GM12801 (cell line): ENCODE results near the gene CHID1.

Experiments
- TF ChIP-seq, protein P1 (sequence below): IDR thresholded peaks from one replicate; pipeline ENCODE4 v1.5.1; 2011; ENCODE audit warnings: control low read depth; ENCODE audit not compliant: insufficient read length; ENCODE audit errors: extremely low read depth

CHID1 gene

DNA sequence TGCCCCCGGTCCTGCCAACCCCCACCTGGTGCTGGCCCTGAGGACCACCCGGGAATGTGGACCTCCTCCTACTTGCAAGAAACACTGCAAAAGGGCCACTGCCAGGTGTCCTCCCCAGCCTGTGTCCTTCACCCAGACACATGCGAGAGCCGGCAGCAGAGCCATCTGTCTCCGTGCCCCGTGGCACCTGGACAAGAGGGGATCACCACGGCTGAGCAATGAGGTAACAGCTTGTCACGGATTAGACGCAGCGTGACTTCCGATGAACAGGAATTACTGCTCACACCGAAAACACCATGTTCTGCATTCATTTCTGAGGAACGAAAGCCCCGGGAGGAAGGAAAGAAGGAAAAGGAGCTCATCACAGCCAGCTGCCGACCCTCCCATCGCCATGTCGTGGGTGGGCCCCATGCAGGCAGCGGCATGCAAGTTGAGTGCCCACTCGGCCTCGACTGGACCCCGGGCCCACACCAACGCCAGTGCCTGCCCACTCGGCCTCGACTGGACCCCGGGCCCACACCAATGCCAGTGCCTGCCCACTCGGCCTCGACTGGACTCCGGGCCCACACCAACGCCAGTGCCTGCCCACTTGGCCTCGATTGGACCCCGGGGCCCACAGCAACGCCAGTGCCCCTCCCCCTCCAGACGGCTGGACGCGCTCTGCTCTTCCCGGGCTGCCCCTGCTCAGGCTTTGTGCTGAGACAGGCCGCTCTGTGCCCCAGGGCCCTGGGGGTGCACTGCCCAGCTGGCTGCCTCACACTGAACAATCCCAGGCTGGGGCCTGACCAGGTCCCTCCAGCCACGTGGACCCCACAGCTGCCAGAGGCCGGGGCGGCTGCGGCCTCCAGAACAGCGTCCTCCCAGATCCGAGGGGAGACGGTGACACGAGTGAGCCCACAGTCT lies 22.0 kb downstream of the CHID1 start:
- TF ChIP-seq, protein P1, sequence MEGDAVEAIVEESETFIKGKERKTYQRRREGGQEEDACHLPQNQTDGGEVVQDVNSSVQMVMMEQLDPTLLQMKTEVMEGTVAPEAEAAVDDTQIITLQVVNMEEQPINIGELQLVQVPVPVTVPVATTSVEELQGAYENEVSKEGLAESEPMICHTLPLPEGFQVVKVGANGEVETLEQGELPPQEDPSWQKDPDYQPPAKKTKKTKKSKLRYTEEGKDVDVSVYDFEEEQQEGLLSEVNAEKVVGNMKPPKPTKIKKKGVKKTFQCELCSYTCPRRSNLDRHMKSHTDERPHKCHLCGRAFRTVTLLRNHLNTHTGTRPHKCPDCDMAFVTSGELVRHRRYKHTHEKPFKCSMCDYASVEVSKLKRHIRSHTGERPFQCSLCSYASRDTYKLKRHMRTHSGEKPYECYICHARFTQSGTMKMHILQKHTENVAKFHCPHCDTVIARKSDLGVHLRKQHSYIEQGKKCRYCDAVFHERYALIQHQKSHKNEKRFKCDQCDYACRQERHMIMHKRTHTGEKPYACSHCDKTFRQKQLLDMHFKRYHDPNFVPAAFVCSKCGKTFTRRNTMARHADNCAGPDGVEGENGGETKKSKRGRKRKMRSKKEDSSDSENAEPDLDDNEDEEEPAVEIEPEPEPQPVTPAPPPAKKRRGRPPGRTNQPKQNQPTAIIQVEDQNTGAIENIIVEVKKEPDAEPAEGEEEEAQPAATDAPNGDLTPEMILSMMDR = no peak

DNA sequence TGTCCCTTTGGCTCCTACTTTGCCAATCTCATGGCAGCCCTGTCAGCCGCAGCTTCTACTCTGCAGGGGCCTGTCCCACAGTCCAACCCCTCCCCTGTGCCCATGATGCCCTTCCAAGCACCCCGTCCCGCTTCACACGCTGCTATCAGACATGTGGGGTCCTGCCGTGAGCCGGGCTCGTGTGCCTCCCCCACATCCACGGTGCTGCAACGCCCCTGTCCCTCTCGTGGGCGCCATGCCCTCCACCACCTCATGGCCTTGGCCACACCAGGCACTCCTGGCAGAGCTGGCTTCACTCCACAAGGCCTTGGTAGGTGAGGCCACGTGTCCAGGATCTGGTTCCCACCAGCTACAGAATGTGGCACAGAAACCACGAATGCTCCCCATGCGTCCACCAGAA lies 23.0 kb downstream of the CHID1 start:
- TF ChIP-seq, protein P1 = no peak

DNA sequence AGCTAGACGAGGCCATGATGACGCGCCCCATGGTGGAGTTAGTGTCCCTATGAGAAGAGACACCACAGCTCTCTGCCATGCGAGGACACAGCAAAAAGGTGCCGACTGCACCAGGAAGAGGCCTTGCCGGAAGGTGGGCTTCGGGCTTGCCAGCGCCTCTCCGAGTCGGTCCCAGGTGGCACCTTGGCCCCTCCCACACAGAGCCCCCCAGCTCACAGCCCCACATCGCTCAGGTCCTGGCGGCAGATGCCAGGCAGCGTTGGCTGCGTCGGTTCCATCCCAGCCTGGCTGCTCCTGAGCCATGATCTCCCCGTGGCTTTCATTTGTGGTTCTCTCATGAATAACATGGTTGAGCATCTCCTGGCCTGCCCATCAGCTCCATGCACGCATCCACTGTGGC lies 24.0 kb downstream of the CHID1 start:
- TF ChIP-seq, protein P1 = no peak

DNA sequence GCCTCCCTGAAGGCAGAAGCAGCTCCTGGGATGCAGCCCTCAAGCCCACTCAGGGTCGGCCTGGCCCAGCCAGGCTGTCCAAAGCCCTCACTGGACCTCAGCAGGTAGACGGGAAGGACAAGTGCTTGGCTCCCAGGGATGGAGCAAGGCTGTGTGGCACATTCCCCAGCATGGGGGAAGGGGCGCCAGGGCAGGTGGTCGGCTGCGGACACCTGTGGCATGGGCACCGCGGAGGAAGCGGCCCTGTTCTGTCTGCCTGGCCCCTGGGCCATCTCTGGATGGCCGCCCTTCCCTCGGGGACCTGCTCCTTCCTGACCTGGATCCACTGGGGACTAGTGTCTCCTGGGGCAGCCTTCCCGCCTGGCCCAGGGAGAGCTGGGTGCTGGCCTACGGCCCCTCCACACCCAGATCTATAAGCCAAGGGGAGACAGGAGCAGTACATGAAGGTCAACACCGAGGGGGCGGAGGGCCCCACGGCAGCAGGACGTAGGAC lies 26.0 kb downstream of the CHID1 start:
- TF ChIP-seq, protein P1 = no peak

DNA sequence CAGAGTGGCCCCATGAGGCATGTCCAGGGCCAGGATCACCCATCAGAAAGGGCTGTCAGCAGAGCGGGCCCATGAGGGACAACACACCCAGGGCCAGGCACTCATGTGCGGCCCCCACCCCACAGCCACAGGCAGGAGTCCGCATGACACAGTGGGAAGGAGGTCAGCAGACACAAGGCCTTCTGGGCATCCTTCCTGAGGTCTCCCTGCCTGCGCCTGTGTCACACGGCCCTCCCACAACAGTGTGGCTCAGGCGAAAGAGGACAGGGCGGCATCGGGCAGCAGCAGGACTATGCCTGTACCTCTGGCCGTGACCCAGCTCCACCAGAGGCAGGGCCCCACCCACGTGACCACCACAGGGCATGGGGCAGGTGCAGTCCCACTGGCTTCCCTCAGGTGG lies 27.1 kb downstream of the CHID1 start:
- TF ChIP-seq, protein P1 = no peak

DNA sequence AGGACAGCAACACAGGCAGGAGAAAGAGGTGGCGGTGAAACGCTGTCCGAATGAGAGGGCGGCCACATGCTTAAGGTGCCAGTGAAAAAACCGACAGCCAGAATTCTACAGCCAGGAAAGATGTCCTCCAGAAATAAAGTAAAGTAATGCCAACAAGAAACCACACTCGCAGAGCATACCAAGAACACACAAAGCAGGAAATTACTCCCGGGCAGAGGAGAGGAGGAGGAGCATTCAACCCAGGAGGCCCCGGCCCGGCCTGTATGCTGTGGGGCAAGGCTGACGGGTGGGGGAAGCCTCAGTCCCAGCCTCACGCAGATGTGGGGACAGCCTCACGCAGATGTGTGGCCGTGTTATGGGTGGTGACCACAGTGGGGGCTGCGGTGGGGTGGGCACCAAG lies 28.0 kb downstream of the CHID1 start:
- TF ChIP-seq, protein P1 = no peak

DNA sequence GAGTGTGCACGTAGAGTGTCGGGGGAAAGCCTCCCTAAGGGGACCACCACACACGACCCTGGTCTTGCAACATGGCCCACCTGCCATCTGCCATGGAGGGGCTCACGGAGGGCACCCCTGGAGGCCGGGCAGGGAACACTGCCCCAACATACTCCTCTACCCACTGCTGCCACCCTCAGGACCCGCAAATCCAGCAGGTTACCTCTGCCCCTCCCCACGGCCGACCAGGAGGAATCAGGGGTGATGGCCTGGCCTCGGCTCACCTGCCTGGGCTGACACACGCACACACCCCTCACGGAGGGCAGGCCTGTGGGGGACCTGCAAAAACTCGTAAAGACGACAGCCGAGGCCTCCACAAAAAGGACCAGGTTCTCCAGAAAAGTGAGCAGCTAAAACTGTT lies 30.2 kb downstream of the CHID1 start:
- TF ChIP-seq, protein P1 = no peak
